HEK293 (cell line): ENCODE measurements around the gene PPP1R12C.

Experiments
- MZF1 ChIP-seq: fragments of 450-650 bp; formaldehyde crosslinking; IDR thresholded peaks from 2 replicates; pipeline ENCODE4 v1.5.1; 2017; ENCODE audit warnings: missing biosample characterization, missing genetic modification characterization, borderline replicate concordance
- ZNF114 ChIP-seq: fragments of 450-650 bp; formaldehyde crosslinking; IDR thresholded peaks from 2 replicates; pipeline ENCODE4 v1.5.0; 2017; ENCODE audit warnings: missing biosample characterization, missing genetic modification characterization
- ZNF24 ChIP-seq: fragments of 450-650 bp; formaldehyde crosslinking; IDR thresholded peaks from 2 replicates; pipeline ENCODE4 v1.5.1; 2016; ENCODE audit warnings: missing biosample characterization, missing genetic modification characterization
- ZNF707 ChIP-seq: fragments of 450-650 bp; formaldehyde crosslinking; IDR thresholded peaks from 2 replicates; pipeline ENCODE4 v1.5.1; 2016; ENCODE audit warnings: missing biosample characterization, missing genetic modification characterization

DNA sequence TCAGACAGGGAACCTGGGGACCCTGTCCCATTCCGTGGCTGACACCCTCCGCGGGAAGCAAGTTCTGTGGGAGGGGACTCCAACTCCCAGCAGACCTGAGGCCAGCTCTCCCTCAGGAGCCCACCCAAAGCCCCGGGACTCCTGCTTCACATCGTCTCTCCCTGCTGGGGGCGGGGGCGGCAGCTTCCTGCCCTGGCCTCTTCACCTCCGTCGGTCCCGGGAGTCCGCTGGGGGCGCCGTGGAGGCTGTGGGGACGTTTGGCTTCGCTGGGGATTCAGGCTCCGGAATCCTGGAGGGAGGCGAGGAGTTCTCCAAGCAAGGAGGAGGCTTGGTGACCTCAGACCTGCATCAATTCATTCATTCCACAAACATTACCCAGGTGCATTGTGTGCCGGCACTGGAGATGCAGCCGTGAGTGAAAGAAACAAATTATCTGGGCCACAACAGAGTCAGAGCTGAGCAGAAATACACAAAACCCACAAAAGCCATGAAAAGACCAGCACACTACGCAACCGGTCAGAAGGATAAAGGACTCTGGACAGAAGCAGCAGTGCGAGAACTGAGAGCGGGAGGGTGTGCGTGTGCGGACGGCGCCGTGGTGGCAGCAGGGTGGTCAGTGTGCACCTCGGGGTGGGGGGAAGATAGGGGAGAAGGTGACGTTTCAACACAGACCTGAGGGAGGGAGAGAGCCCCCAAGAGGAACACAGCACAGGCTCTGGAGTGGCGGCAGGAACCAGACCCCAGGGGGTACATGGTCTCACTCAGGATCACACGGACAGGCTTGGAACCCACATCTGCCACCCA, 22.8 kb downstream of the PPP1R12C start:
- no peak for TF ChIP-seq ZNF24 (tag by site-specific recombination)
- TF ChIP-seq ZNF707 = no peak
- no peak for TF ChIP-seq ZNF114 (tag by site-specific recombination)
- TF ChIP-seq MZF1 (tag by site-specific recombination) = no peak
